Neural cell (in vitro differentiated cells): Measurements from ENCODE around the gene MYO6. TPM values are rescaled to one million over a fixed set of nuclear protein-coding genes. Genes with fewer than 3 reads are reported as not detected.

Experiments used
- H2AFZ ChIP-seq: fragments of 200-600, 300-800 bp; sonication (generic), shearing (Covaris generic); 2 replicates; pipeline ENCODE4 v1.6.0; 2014; ENCODE audit warnings: low read depth, mild to moderate bottlenecking, antibody characterized with exemption, low read length, moderate library complexity
- H3F3A ChIP-seq: fragments of 200-600 bp; shearing (Covaris generic); 2 replicates; pipeline ENCODE4 v1.6.1; 2016; ENCODE audit warnings: mild to moderate bottlenecking, moderate library complexity, mixed read lengths, antibody characterized with exemption, low read length; ENCODE audit not compliant: insufficient read depth, poor library complexity, severe bottlenecking
- H3K27ac ChIP-seq: fragments of 200-600, 300-800 bp; sonication (generic), shearing (Covaris generic); 2 replicates; pipeline ENCODE4 v1.5.1; 2014; ENCODE audit warnings: mild to moderate bottlenecking, low read length, moderate library complexity
- H3K27me3 ChIP-seq: fragments of 300-800, 200-600 bp; sonication (generic), shearing (Covaris generic); 2 replicates; pipeline ENCODE4 v1.6.0; 2014; ENCODE audit warnings: mild to moderate bottlenecking, low read depth, low read length, moderate library complexity; ENCODE audit not compliant: insufficient read depth
- H3K36me3 ChIP-seq: fragments of 300-800, 200-600 bp; sonication (generic), shearing (Covaris generic); 2 replicates; pipeline ENCODE4 v1.5.1; 2014; ENCODE audit warnings: mild to moderate bottlenecking, antibody characterized with exemption, low read length, moderate library complexity; ENCODE audit not compliant: insufficient read depth
- H3K4me2 ChIP-seq: fragments of 300-800, 200-600 bp; sonication (generic), shearing (Covaris generic); 2 replicates; pipeline ENCODE4 v1.6.0; 2014; ENCODE audit warnings: mild to moderate bottlenecking, low read length
- H3K4me3 ChIP-seq: fragments of 300-800, 200-600 bp; sonication (generic), shearing (Covaris generic); 2 replicates; pipeline ENCODE4 v1.5.1; 2014; ENCODE audit warnings: mild to moderate bottlenecking, low read length, moderate library complexity
- H3K79me2 ChIP-seq: fragments of 200-600 bp; shearing (Covaris generic); replicated peaks from 2 replicates; pipeline ENCODE4 v1.6.0; 2014; ENCODE audit warnings: mild to moderate bottlenecking, low read length, moderate library complexity; ENCODE audit not compliant: insufficient read depth
- H3K9ac ChIP-seq: fragments of 300-800, 200-600 bp; sonication (generic), shearing (Covaris generic); 2 replicates; pipeline ENCODE4 v1.6.1; 2016; ENCODE audit warnings: mild to moderate bottlenecking, low read length, mixed read lengths
- H3K9me2 ChIP-seq: fragments of 200-600 bp; shearing (Covaris generic); 2 replicates; pipeline ENCODE4 v1.6.1; 2016; ENCODE audit warnings: mild to moderate bottlenecking, low read length, mixed read lengths; ENCODE audit not compliant: insufficient read depth
- H3K9me3 ChIP-seq: fragments of 200-600, 300-800 bp; sonication (generic), shearing (Covaris generic); 2 replicates; pipeline ENCODE4 v1.6.1; 2016; ENCODE audit warnings: mild to moderate bottlenecking, mixed run types, low read length, moderate library complexity, mixed read lengths
- H4K20me1 ChIP-seq: fragments of 200-600 bp; shearing (Covaris generic); 2 replicates; pipeline ENCODE4 v1.6.1; 2016; ENCODE audit warnings: mild to moderate bottlenecking, mixed run types; ENCODE audit not compliant: insufficient read depth
- EP300 ChIP-seq: fragments of 450-650 bp; conservative IDR thresholded peaks from 2 replicates; pipeline ENCODE4 v1.6.1; 2014; ENCODE audit warnings: antibody characterized with exemption, mild to moderate bottlenecking, moderate library complexity; ENCODE audit not compliant: poor library complexity, severe bottlenecking
- EZH2 ChIP-seq: fragments of 200-600, 300-800 bp; shearing (Covaris generic), sonication (generic); IDR thresholded peaks from 2 replicates; pipeline ENCODE4 v1.6.1; 2014; ENCODE audit warnings: antibody characterized with exemption, low read length, borderline replicate concordance, mild to moderate bottlenecking; ENCODE audit not compliant: insufficient read depth, poor library complexity, severe bottlenecking
- MXI1 ChIP-seq: fragments of 450-650 bp; conservative IDR thresholded peaks from 2 replicates; pipeline ENCODE4 v1.6.1; 2014; ENCODE audit warnings: antibody characterized with exemption, mild to moderate bottlenecking; ENCODE audit not compliant: poor library complexity, severe bottlenecking
- POLR2AphosphoS5 ChIP-seq: IDR thresholded peaks from 2 replicates; pipeline ENCODE4 v1.6.1; 2012
- RAD21 ChIP-seq: fragments of 450-650 bp; conservative IDR thresholded peaks from 2 replicates; pipeline ENCODE4 v1.6.1; 2014; ENCODE audit warnings: antibody characterized with exemption, mild to moderate bottlenecking, moderate library complexity
- SMC3 ChIP-seq: fragments of 450-650 bp; conservative IDR thresholded peaks from 2 replicates; pipeline ENCODE4 v1.6.1; 2014; ENCODE audit warnings: antibody characterized with exemption, mild to moderate bottlenecking, moderate library complexity; ENCODE audit not compliant: poor library complexity
- TAF1 ChIP-seq: IDR thresholded peaks from 2 replicates; pipeline ENCODE4 v1.6.1; 2012; ENCODE audit warnings: low read depth
- polyA plus RNA-seq: library from polyadenylated mRNA; depleted of rRNA; stranded (reverse); fragments of >200 nt; gene quantifications from 2 replicates; pipeline ENCODE4 v1.2.3, GENCODE V29; 2014
- TF ChIP-seq, protein P1 (sequence below): fragments of 450-650 bp; IDR thresholded peaks from 2 replicates; pipeline ENCODE4 v1.5.1; 2014; ENCODE audit warnings: antibody characterized with exemption, mild to moderate bottlenecking, moderate library complexity; ENCODE audit not compliant: poor library complexity, severe bottlenecking
- TF ChIP-seq, protein P2 (sequence below): IDR thresholded peaks from 2 replicates; pipeline ENCODE4 v1.6.1; 2012; ENCODE audit warnings: borderline replicate concordance

The MYO6 gene
- polyA plus RNA-seq, 1 donor from 2014 or later, result 49.1 TPM

DNA sequence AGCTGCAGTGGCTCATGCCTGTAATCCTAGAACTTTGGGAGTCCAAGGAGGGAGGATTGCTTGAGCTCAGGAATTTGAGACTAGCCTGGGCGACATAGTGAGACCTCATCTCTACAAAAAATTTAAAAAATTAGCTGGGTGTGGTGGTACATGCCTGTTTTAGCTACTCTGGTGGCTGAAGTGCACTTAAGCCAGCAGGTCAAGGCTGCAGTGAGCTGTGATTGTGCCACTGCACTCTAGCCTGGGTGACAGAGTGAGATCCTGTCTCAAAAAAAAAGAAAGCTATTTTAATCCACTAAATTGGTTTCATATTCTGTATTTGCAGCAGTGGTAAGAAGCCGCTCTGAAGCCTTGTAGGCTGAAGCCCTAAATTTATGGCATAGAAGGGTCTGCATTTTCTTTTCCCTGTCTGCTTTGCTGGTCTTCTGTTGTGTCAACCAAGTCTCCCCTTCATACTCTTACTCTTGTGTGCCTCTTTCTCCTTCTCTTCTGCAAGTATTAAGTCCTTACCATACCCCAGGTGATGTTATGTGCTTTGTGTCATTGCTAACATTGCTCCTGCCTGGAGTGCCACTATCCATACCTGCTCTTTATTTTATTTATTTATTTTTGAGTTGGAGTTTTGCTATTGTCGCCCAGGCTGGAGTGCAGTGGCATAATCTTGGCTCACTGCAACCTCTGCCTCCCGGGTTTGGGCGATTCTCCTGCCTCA is 70.9 kb downstream of the MYO6 start:
- H3K4me2 ChIP-seq, result no peak overlapping the region
- no peak for TF ChIP-seq EZH2
- TF ChIP-seq, protein P1, sequence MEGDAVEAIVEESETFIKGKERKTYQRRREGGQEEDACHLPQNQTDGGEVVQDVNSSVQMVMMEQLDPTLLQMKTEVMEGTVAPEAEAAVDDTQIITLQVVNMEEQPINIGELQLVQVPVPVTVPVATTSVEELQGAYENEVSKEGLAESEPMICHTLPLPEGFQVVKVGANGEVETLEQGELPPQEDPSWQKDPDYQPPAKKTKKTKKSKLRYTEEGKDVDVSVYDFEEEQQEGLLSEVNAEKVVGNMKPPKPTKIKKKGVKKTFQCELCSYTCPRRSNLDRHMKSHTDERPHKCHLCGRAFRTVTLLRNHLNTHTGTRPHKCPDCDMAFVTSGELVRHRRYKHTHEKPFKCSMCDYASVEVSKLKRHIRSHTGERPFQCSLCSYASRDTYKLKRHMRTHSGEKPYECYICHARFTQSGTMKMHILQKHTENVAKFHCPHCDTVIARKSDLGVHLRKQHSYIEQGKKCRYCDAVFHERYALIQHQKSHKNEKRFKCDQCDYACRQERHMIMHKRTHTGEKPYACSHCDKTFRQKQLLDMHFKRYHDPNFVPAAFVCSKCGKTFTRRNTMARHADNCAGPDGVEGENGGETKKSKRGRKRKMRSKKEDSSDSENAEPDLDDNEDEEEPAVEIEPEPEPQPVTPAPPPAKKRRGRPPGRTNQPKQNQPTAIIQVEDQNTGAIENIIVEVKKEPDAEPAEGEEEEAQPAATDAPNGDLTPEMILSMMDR, result no peak
- no peak for TF ChIP-seq TAF1
- TF ChIP-seq EP300, result no peak
- TF ChIP-seq POLR2AphosphoS5, result no peak
- TF ChIP-seq, protein P2, sequence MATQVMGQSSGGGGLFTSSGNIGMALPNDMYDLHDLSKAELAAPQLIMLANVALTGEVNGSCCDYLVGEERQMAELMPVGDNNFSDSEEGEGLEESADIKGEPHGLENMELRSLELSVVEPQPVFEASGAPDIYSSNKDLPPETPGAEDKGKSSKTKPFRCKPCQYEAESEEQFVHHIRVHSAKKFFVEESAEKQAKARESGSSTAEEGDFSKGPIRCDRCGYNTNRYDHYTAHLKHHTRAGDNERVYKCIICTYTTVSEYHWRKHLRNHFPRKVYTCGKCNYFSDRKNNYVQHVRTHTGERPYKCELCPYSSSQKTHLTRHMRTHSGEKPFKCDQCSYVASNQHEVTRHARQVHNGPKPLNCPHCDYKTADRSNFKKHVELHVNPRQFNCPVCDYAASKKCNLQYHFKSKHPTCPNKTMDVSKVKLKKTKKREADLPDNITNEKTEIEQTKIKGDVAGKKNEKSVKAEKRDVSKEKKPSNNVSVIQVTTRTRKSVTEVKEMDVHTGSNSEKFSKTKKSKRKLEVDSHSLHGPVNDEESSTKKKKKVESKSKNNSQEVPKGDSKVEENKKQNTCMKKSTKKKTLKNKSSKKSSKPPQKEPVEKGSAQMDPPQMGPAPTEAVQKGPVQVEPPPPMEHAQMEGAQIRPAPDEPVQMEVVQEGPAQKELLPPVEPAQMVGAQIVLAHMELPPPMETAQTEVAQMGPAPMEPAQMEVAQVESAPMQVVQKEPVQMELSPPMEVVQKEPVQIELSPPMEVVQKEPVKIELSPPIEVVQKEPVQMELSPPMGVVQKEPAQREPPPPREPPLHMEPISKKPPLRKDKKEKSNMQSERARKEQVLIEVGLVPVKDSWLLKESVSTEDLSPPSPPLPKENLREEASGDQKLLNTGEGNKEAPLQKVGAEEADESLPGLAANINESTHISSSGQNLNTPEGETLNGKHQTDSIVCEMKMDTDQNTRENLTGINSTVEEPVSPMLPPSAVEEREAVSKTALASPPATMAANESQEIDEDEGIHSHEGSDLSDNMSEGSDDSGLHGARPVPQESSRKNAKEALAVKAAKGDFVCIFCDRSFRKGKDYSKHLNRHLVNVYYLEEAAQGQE, result no peak
- no peak for TF ChIP-seq MXI1
- no peak for TF ChIP-seq SMC3
- TF ChIP-seq RAD21, result no peak
- H2AFZ ChIP-seq, result no peak overlapping the region
- H3K9me2 ChIP-seq, result no peaks in the 10 kb centered on the region
- H3K27me3 ChIP-seq, result no peaks in the 10 kb centered on the region
- no peaks in the 10 kb centered on the region for H3K79me2 ChIP-seq
- peaks cover 2% of the 10 kb centered on the region for H3K9me3 ChIP-seq
- H3K4me3 ChIP-seq, result no peak overlapping the region
- H3K27ac ChIP-seq, result no peak overlapping the region
- no peak overlapping the region for H3K9ac ChIP-seq
- no peaks in the 10 kb centered on the region for H3F3A ChIP-seq
- H3K36me3 ChIP-seq, result no peaks in the 10 kb centered on the region
- H4K20me1 ChIP-seq, result no peaks in the 10 kb centered on the region

DNA sequence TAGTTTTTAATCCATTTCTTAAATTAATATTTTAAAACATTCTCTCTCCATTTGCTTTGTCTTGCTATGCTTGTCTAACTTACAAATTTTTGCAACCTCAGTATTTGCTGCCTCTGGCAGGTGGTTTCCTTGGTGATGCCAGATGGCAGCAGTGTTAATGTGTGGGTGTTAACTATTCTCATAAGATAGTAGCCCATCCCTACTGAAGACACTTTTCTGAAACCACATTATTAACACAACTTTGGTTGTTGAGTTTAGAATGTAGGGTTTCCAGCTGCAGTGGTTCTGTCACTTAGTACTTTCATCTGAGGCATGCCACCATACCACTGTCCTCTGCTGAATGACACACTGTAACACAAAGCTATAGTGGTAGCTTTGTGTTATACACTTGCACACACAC is 75.1 kb downstream of the MYO6 start:
- no peaks in the 10 kb centered on the region for H3K9me2 ChIP-seq
- no peaks in the 10 kb centered on the region for H3F3A ChIP-seq
- no peaks in the 10 kb centered on the region for H3K36me3 ChIP-seq
- no peaks in the 10 kb centered on the region for H3K79me2 ChIP-seq
- H4K20me1 ChIP-seq, result no peaks in the 10 kb centered on the region
- H2AFZ ChIP-seq, result no peak overlapping the region
- TF ChIP-seq, protein P2, result no peak
- TF ChIP-seq EZH2 (no peak), SMC3 (no peak), MXI1 (no peak), RAD21 (no peak), POLR2AphosphoS5 (no peak), TAF1 (no peak), EP300 (no peak)
- TF ChIP-seq, protein P1, result no peak
- H3K27ac ChIP-seq, result no peak overlapping the region
- H3K27me3 ChIP-seq, result no peaks in the 10 kb centered on the region
- no peak overlapping the region for H3K4me3 ChIP-seq
- H3K9ac ChIP-seq, result no peak overlapping the region
- no peak overlapping the region for H3K4me2 ChIP-seq
- H3K9me3 ChIP-seq, result no peaks in the 10 kb centered on the region
